K562 (cell line): ENCODE data around the gene LMOD1. TPM values are rescaled to one million over a fixed set of nuclear protein-coding genes. Genes with fewer than 3 reads are reported as not detected.

ENCODE experiments used
- DDX20 ChIP-seq: fragments of 450-650 bp; IDR thresholded peaks from 2 replicates; pipeline ENCODE4 v1.6.1; 2016; ENCODE audit warnings: missing genetic modification characterization, low read depth, mild to moderate bottlenecking, missing compliant biosample characterization, moderate library complexity
- ETS1 ChIP-seq: conservative IDR thresholded peaks from 2 replicates; pipeline ENCODE4 v1.6.1; 2011; ENCODE audit warnings: low read depth, mild to moderate bottlenecking, low read length; ENCODE audit not compliant: control insufficient read depth
- FOSL1 ChIP-seq: fragments of 200-800 bp; sonication (Bioruptor generic); conservative IDR thresholded peaks from 2 replicates; pipeline ENCODE4 v1.6.1; 2016; ENCODE audit warnings: missing genetic modification characterization, missing compliant biosample characterization
- MAFF ChIP-seq: IDR thresholded peaks from 2 replicates; pipeline ENCODE4 v1.6.1; 2012; ENCODE audit warnings: low read length, improper control_type of control experiment
- MAZ ChIP-seq, 2 experiments: fragments of 450-650 bp in 1 of 2; sonication (generic) in 1 of 2; formaldehyde crosslinking; IDR thresholded peaks in 1 of 2; conservative IDR thresholded peaks in 1 of 2; 2 replicates each; pipeline versions ENCODE4 v1.4.0 to v1.5.0; 2020; ENCODE audit warnings: mild to moderate bottlenecking in 1 of 2, missing genetic modification reagents in 1 of 2
- MXD1 ChIP-seq: fragments of 250-450 bp; sonication (Bioruptor Pico); IDR thresholded peaks from 2 replicates; pipeline ENCODE4 v1.8.0; 2021; ENCODE audit warnings: borderline replicate concordance, mild to moderate bottlenecking, moderate library complexity; ENCODE audit not compliant: poor library complexity, severe bottlenecking
- SMARCE1 ChIP-seq: fragments of 450-650 bp; IDR thresholded peaks from 2 replicates; pipeline ENCODE4 v1.7.1; 2016; ENCODE audit warnings: mild to moderate bottlenecking
- TCF7 ChIP-seq: sonication (generic); IDR thresholded peaks from 2 replicates; pipeline ENCODE4 v1.6.1; 2016; ENCODE audit warnings: antibody characterized with exemption, borderline replicate concordance
- ZBTB1 ChIP-seq: sonication (generic); formaldehyde crosslinking; IDR thresholded peaks from 2 replicates; pipeline ENCODE4 v1.8.1; 2023; ENCODE audit warnings: missing genetic modification reagents, low read depth, mild to moderate bottlenecking, borderline replicate concordance
- ZNF232 ChIP-seq: sonication (generic); formaldehyde crosslinking; IDR thresholded peaks from 2 replicates; pipeline ENCODE4 v1.8.0; 2022; ENCODE audit warnings: mild to moderate bottlenecking, missing genetic modification reagents
- polyA plus RNA-seq, 8 experiments: library from polyadenylated mRNA; depleted of rRNA in 4 of 8; stranded (reverse) in 5 of 8; unstranded in 3 of 8; fragments of >200 nt; fragmentation: Nextera tagmentation in 2 of 8; fragmentation: Illumina TruSeq in 1 of 8; extraction: Ambion mirVana in 2 of 8; extraction: Trizol in 1 of 8; gene quantifications; 2 replicates each; pipeline versions ENCODE4 v1.2.1 to v1.2.3, GENCODE V29; 2011 to 2014; ENCODE audit warnings: inconsistent platforms in 1 of 8, missing spikeins in 1 of 8
- total RNA-seq, 7 experiments: library from RNA; depleted of rRNA in 6 of 7; stranded (reverse); fragments of >200 nt in 6 of 7; fragmentation: Illumina TruSeq in 2 of 7; extraction: Trizol in 2 of 7; gene quantifications; 2 replicates each; pipeline versions ENCODE4 v1.2.1 to v1.2.3, GENCODE V29; 2011 to 2021; ENCODE audit warnings: low replicate concordance in 1 of 7

The LMOD1 gene
- total and polyA plus RNA-seq, 9 of the 15 experiments (the other 6 are each of a cell fraction or from before 2014, with no cell fraction given): 0.03 to 0.54 (median 0.38) TPM; not detected in 1

- no peak for TF ChIP-seq ETS1
- TF ChIP-seq TCF7: peak; percentile 73; the same call in 1 of the 2 replicates
- TF ChIP-seq MAFF: no peak
- peak; percentile 77 for TF ChIP-seq FOSL1
- no peak for TF ChIP-seq ZBTB1 (CRISPR knock-in tag)
- no peak for TF ChIP-seq DDX20
- TF ChIP-seq MAZ (CRISPR knock-in tag; conservative IDR thresholded peaks at IDR 0.05 in 1 of 2, IDR thresholded peaks at IDR 0.05 in 1 of 2): peak; percentile 71 to 86; a peak in 3 of 4 replicates
- no peak for TF ChIP-seq ZNF232 (CRISPR knock-in tag)
- no peak for TF ChIP-seq MXD1 (CRISPR knock-in tag)
- 0 out of 2 replicates have a peak, but pooled peaks have one; percentile 41 for TF ChIP-seq SMARCE1
- TF ChIP-seq, all 486 proteins: peak for 135
Measured at GRCh38 chr1:201895913-201896807, 50.2 kb downstream of the LMOD1 start (continued).
